ENCODE results near the gene MRFAP1.
"Not testable (repeated sequence)": the region's sequence is repeated elsewhere in the genome, so short reads cannot be mapped to it uniquely, and the experiment has no call there.

Gene MRFAP1

DNA sequence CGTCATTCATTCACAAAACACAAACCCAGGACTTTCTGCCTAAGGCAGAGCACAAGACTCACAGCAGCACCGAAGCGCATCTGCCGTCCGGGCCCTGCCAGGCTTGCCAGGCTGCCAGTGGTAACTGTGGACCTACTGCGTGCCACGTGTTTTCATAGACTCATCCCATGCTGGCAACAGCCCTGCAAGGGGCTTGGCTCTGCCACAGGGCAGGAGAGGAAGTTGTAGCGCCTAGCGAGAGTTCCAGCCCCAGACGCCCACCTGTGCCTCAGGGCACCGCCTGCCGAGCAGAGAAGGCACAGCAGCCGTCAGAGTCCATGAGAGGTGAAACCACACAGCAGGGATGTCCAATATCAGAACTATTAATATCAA, 18.9 kb upstream of the MRFAP1 start:
- TF ChIP-seq, protein P1, sequence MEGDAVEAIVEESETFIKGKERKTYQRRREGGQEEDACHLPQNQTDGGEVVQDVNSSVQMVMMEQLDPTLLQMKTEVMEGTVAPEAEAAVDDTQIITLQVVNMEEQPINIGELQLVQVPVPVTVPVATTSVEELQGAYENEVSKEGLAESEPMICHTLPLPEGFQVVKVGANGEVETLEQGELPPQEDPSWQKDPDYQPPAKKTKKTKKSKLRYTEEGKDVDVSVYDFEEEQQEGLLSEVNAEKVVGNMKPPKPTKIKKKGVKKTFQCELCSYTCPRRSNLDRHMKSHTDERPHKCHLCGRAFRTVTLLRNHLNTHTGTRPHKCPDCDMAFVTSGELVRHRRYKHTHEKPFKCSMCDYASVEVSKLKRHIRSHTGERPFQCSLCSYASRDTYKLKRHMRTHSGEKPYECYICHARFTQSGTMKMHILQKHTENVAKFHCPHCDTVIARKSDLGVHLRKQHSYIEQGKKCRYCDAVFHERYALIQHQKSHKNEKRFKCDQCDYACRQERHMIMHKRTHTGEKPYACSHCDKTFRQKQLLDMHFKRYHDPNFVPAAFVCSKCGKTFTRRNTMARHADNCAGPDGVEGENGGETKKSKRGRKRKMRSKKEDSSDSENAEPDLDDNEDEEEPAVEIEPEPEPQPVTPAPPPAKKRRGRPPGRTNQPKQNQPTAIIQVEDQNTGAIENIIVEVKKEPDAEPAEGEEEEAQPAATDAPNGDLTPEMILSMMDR (IDR thresholded peaks at IDR 0.05; ENCODE audit: insufficient read depth, low read length, poor library complexity, severe bottlenecking): no peak
- Histone ChIP-seq H3K4me3 (replicated peaks; ENCODE audit: low read depth, low read length) (no peak overlapping the region), H3K27me3 (replicated peaks; ENCODE audit: control insufficient read depth, insufficient read depth, low read length) (no peaks in the 10 kb centered on the region), H3K36me3 (ENCODE audit: control insufficient read depth, insufficient read depth, low read length) (peaks cover 15% of the 10 kb centered on the region)
- no peak for DNase-seq (ENCODE audit: extremely low read depth, insufficient read length)

DNA sequence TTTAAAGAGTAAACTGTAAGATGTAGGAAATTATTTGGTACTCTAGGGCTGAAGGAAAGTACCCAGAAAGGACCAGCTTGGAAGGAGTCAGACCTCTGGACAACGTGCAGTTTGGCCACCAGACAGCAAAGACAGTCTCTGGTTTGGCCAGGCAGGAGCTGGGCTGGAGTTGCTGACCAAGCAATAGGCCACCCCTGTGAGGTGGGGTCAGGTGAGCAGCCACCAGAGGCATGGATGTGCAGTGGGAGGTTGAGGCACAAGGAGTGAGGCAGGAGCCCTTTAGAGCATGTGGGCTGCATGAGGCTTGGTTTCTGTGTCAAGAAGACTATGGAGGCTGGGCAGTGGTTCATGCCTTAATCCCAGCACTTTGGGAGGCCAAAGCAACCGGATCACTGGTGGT, 17.7 kb upstream of the MRFAP1 start:
- Histone ChIP-seq H3K36me3 (ENCODE audit: control insufficient read depth, insufficient read depth, low read length) (peaks cover 10% of the 10 kb centered on the region), H3K4me3 (replicated peaks; ENCODE audit: low read depth, low read length) (no peak overlapping the region), H3K27me3 (replicated peaks; ENCODE audit: control insufficient read depth, insufficient read depth, low read length) (no peaks in the 10 kb centered on the region)
- TF ChIP-seq, protein P1 (IDR thresholded peaks at IDR 0.05; ENCODE audit: insufficient read depth, low read length, poor library complexity, severe bottlenecking): no peak
- DNase-seq (ENCODE audit: extremely low read depth, insufficient read length): no peak

DNA sequence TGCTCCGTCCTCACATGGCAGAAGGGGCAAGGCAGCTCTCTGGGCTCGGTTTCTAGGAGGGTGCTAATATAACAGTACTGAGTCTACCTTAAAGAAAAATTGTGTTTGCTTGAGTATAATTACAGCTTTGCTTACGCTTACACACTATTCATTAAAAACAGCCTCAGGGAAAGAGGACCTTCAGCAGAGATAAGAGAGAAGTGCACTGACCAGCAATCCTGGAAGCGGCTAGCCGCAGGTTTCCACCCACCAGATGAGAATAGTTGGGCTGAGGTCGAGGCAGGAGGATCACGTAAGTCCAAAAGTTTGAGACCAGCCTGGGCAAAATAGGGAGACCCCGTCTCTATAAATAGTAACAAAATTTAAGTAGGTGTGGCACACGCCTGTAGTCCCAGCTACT, 15.2 kb upstream of the MRFAP1 start:
- TF ChIP-seq, protein P1 (IDR thresholded peaks at IDR 0.05; ENCODE audit: insufficient read depth, low read length, poor library complexity, severe bottlenecking): no peak
- no peak for DNase-seq (ENCODE audit: extremely low read depth, insufficient read length)
- H3K27me3 ChIP-seq (replicated peaks; ENCODE audit: control insufficient read depth, insufficient read depth, low read length): no peaks in the 10 kb centered on the region
- peaks cover 3% of the 10 kb centered on the region for H3K36me3 ChIP-seq (ENCODE audit: control insufficient read depth, insufficient read depth, low read length)
- no peak overlapping the region for H3K4me3 ChIP-seq (replicated peaks; ENCODE audit: low read depth, low read length)

DNA sequence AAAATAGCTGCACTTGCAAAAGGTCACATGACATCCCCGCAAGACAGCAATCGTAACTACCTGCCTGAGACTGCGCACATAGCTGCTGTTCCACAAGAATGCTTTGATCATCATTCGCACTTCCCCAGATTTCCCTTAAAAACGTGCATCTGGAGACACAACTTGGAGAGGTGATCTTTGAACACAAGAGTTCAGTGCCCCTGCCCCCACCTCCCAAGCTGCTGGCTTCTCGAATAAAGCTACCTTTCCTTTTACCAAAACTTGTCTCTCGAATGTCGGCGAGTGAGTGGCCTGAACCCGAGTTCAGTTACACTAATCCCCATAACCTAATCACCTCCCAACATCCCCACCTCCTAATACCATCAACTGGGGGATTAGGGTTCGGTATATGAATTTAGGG, 14.4 kb upstream of the MRFAP1 start:
- Histone ChIP-seq H3K27me3 (replicated peaks; ENCODE audit: control insufficient read depth, insufficient read depth, low read length) (no peaks in the 10 kb centered on the region), H3K36me3 (ENCODE audit: control insufficient read depth, insufficient read depth, low read length) (peaks cover under 1% of the 10 kb centered on the region), H3K4me3 (replicated peaks; ENCODE audit: low read depth, low read length) (no peak overlapping the region)
- TF ChIP-seq, protein P1 (IDR thresholded peaks at IDR 0.05; ENCODE audit: insufficient read depth, low read length, poor library complexity, severe bottlenecking): no peak
- DNase-seq (ENCODE audit: extremely low read depth, insufficient read length): no peak

DNA sequence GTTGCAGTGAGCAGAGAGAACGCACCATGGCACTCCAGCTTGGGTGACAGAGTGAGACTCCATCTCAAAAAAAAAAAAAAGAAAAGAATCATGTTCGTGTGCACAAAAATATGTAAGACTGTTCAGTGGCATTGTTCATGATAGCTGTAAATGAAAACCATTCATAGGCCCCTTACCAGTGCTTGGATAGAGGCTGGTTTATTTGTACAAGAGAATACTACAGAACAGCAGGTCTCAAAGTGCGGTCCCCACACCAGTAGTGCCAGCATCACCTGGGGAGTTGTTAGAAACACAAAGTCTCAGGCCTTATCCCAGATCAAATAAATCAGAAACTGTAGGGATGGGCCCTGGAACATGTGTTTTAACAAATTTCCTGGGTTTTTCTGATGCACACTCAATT, 12.7 kb upstream of the MRFAP1 start:
- H3K36me3 ChIP-seq (ENCODE audit: control insufficient read depth, insufficient read depth, low read length): no peaks in the 10 kb centered on the region
- TF ChIP-seq, protein P1 (IDR thresholded peaks at IDR 0.05; ENCODE audit: insufficient read depth, low read length, poor library complexity, severe bottlenecking): no peak
- DNase-seq (ENCODE audit: extremely low read depth, insufficient read length): no peak
- no peaks in the 10 kb centered on the region for H3K27me3 ChIP-seq (replicated peaks; ENCODE audit: control insufficient read depth, insufficient read depth, low read length)
- no peak overlapping the region for H3K4me3 ChIP-seq (replicated peaks; ENCODE audit: low read depth, low read length)

DNA sequence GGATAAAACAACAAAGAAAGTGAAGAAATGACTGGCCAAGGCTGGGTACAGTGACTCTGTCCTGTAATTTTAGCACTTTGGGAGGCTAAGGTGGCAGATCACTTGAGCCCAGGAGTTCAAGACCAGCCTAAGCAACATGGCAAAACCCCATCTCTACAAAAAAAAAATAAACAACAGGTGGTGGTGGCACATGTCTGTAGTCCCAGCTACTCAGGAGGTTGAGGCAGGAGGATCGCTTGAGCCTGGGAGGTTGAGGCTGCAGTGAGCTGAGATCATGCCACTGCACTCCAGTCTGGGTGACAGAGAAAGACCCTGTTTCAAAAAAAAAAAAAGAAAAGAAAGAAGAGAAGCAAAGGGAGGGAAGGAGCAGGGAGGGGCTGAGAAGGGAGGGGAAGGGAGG, 12.0 kb upstream of the MRFAP1 start:
- H3K36me3 ChIP-seq (ENCODE audit: control insufficient read depth, insufficient read depth, low read length); H3K27me3 ChIP-seq (replicated peaks; ENCODE audit: control insufficient read depth, insufficient read depth, low read length); H3K4me3 ChIP-seq (replicated peaks; ENCODE audit: low read depth, low read length); DNase-seq (ENCODE audit: extremely low read depth, insufficient read length): not testable (repeated sequence)
